Islet precursor cell (in vitro differentiated cells): ENCODE results near the gene TPCN2.

Experiments used
- DNase-seq: peaks from one replicate; pipeline ENCODE4 v3.0.0-alpha.2; 2018

TPCN2 gene

GRCh38 chr11:69155302-69156234 lies 106.8 kb downstream of the TPCN2 start, which contains the start of gene SMIM38:
SMIM38 (plus strand) TSS chr11:69155935; CDS start chr11:69157847, 1,912 bp downstream.
- no peak for DNase-seq

GRCh38 chr11:69156235-69156639 lies 107.5 kb downstream of the TPCN2 start:
- DNase-seq: no peak

- no peak for DNase-seq
These were observed 108.0 kb downstream of the TPCN2 start for GRCh38 chr11:69156673-69157155.

GRCh38 chr11:69157156-69157821 lies 108.6 kb downstream of the TPCN2 start:
- peak; percentile 78 for DNase-seq

- DNase-seq: no peak
These were observed 109.1 kb downstream of the TPCN2 start for GRCh38 chr11:69157822-69158231.

GRCh38 chr11:69158301-69159149 lies 109.8 kb downstream of the TPCN2 start:
- no peak for DNase-seq

GRCh38 chr11:69159150-69159852 lies 110.6 kb downstream of the TPCN2 start:
- no peak for DNase-seq

GRCh38 chr11:69160296-69161116 lies 111.8 kb downstream of the TPCN2 start:
- DNase-seq: no peak

GRCh38 chr11:69161117-69161407 lies 112.3 kb downstream of the TPCN2 start:
- DNase-seq: no peak

GRCh38 chr11:69162505-69162904 lies 113.8 kb downstream of the TPCN2 start:
- no peak for DNase-seq

- no peak for DNase-seq
These were observed 115.1 kb downstream of the TPCN2 start for GRCh38 chr11:69163842-69164241.

- no peak for DNase-seq
These were observed 116.1 kb downstream of the TPCN2 start for GRCh38 chr11:69164824-69165223.

- DNase-seq: no peak
These were observed 117.0 kb downstream of the TPCN2 start for GRCh38 chr11:69165775-69166174.

- peak; percentile 84 for DNase-seq
These were observed 117.7 kb downstream of the TPCN2 start for GRCh38 chr11:69166218-69167115.

GRCh38 chr11:69167130-69167915 lies 118.6 kb downstream of the TPCN2 start:
- DNase-seq: no peak

GRCh38 chr11:69167916-69168691 lies 119.4 kb downstream of the TPCN2 start:
- no peak for DNase-seq

- DNase-seq: no peak
These were observed 120.7 kb downstream of the TPCN2 start for GRCh38 chr11:69169479-69169878.

GRCh38 chr11:69170704-69171103 lies 122.0 kb downstream of the TPCN2 start:
- DNase-seq: peak; percentile 85
